Measurements from ENCODE around the gene FAM78B.

The FAM78B gene

GRCh38 chr1:166145499-166145898 is 21.3 kb downstream of the FAM78B start:
- TF ChIP-seq GATA2 (IDR thresholded peaks at IDR 0.05; ENCODE audit: low read depth, low read length), result no peak
- TF ChIP-seq GATA3 (IDR thresholded peaks at IDR 0.05; ENCODE audit: low read depth, low read length), result no peak

- TF ChIP-seq GATA2 (IDR thresholded peaks at IDR 0.05; ENCODE audit: low read depth, low read length) (no peak), GATA3 (IDR thresholded peaks at IDR 0.05; ENCODE audit: low read depth, low read length) (no peak)
Observed at GRCh38 chr1:166141969-166142368, 24.8 kb downstream of the FAM78B start.

- TF ChIP-seq GATA3 (IDR thresholded peaks at IDR 0.05; ENCODE audit: low read depth, low read length) (no peak), GATA2 (IDR thresholded peaks at IDR 0.05; ENCODE audit: low read depth, low read length) (no peak)
Observed at GRCh38 chr1:166140251-166140650, 26.6 kb downstream of the FAM78B start.

GRCh38 chr1:166139735-166140134 is 27.1 kb downstream of the FAM78B start:
- TF ChIP-seq GATA2 (IDR thresholded peaks at IDR 0.05; ENCODE audit: low read depth, low read length), result no peak

DNA sequence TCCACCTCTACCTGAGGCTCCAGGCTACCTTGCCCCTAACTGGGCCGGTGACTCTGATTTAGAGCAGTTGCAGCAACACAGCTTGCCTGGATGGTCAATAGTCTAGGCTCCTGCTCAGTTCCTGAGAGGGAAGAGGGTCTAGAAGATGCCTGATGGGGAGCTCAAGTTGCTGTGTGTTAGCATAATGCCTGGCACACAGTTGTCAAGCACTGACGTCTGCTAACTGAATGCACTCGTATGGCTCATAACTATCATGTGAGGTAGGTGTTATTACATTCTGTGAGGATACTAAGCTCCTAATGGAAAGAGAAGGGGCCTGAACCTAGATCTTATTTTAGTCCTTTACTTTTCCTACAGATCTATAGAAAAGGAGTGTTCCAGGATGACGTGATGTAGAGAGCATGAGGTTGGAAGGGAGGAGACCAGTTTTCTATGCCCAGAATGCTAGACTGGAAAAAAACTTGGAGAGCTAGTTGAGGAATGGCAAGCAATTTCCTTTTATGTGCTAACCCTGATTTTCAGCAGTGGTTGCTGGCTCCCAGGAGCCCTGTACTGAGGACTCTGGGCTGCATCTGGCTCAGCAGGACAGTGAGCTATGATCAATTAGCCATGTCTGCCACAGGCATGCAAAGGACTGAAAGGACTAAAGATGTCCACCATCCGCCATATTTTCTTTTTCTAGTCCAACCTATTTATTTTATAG is 30.0 kb downstream of the FAM78B start:
- TF ChIP-seq GATA3 (IDR thresholded peaks at IDR 0.05; ENCODE audit: low read depth, low read length), result no peak
- no peak for TF ChIP-seq GATA2 (IDR thresholded peaks at IDR 0.05; ENCODE audit: low read depth, low read length)

DNA sequence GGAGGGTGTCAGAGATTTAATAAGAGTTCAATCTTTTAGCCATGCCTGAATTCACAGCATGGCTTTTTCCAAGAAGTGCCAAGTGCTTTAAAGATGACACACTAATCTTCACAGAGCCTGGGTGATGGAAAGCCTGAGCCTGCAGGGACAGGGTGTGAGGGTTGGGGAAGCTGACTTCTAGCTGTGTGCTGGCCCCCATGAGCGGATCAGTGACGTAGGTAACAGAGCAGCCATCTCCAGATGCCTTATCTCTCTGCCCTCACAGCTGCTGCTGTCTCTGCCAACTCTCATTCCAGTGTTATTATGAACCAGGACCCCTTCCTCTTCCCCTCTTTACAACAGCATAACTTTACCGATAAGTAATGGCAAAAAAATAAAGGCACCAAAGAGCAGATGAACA is 30.6 kb downstream of the FAM78B start:
- TF ChIP-seq GATA3 (IDR thresholded peaks at IDR 0.05; ENCODE audit: low read depth, low read length) (peak; percentile 81), GATA2 (IDR thresholded peaks at IDR 0.05; ENCODE audit: low read depth, low read length) (peak; percentile 98)

GRCh38 chr1:166133857-166134256 is 32.9 kb downstream of the FAM78B start:
- TF ChIP-seq GATA2 (IDR thresholded peaks at IDR 0.05; ENCODE audit: low read depth, low read length), result no peak
- no peak for TF ChIP-seq GATA3 (IDR thresholded peaks at IDR 0.05; ENCODE audit: low read depth, low read length)

- TF ChIP-seq GATA2 (IDR thresholded peaks at IDR 0.05; ENCODE audit: low read depth, low read length), result no peak
- no peak for TF ChIP-seq GATA3 (IDR thresholded peaks at IDR 0.05; ENCODE audit: low read depth, low read length)
Observed at GRCh38 chr1:166133276-166133841, 33.4 kb downstream of the FAM78B start.

DNA sequence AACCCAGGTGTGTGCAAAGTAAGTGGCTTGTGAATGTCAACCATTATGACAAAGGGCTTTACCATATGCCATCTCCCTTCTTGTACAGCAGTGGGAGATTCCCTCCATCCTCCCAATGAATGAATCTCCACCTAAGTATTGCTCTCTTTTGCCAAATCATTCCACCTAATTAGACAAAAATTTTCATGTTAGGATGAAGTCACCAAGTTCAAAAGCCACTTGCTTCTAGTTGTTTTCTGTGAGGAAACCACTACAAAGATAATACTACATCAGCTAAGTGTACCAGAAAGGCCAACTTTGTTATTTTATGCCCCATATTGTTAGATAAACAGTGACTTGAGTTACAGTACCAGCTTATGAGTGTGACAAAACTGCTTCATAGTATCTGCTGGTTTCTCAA is 34.3 kb downstream of the FAM78B start:
- TF ChIP-seq GATA2 (IDR thresholded peaks at IDR 0.05; ENCODE audit: low read depth, low read length), result no peak
- TF ChIP-seq GATA3 (IDR thresholded peaks at IDR 0.05; ENCODE audit: low read depth, low read length), result no peak

GRCh38 chr1:166129006-166129405 is 37.8 kb downstream of the FAM78B start:
- TF ChIP-seq GATA2 (IDR thresholded peaks at IDR 0.05; ENCODE audit: low read depth, low read length), result no peak
- TF ChIP-seq GATA3 (IDR thresholded peaks at IDR 0.05; ENCODE audit: low read depth, low read length), result no peak

DNA sequence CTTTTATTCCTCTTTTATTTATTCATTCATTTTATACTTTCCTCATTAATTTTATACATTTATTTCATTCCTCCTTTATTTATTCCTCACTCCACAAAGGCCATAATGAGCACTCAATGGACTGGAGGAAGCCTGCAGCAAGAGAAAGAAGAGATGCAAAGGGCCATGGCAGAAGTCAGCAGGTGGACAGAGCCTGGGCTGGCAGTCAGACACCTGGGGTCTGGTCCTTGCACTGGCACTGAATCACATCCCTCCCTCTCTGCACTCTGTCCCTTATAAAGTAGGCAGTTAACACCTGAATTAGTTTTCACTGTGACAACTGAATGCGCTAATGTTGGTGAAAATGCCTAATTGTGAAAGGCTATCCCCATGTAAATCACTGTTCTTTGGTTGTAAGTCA is 38.6 kb downstream of the FAM78B start:
- TF ChIP-seq GATA3 (IDR thresholded peaks at IDR 0.05; ENCODE audit: low read depth, low read length) (no peak), GATA2 (IDR thresholded peaks at IDR 0.05; ENCODE audit: low read depth, low read length) (no peak)

DNA sequence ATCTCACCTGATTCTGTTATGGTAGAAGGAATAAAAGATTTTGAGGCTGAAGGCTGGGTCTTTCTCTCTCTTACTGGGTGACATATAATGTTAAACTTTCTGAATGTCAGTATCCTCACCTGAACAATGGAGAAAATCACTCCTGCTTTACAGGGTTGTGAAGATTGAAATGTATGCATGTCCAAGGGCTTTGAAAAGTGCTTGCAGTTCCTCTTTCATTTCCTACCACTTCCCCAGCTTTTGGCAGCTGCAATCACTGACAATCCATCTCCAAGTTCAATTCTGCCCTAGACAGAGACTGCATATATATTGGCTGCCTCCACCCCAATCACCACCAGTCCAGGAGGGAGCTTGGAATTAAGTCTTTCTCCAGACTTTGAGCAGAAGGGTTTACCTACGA is 39.8 kb downstream of the FAM78B start:
- TF ChIP-seq GATA3 (IDR thresholded peaks at IDR 0.05; ENCODE audit: low read depth, low read length), result no peak

GRCh38 chr1:166122873-166123466 is 43.8 kb downstream of the FAM78B start:
- TF ChIP-seq GATA2 (IDR thresholded peaks at IDR 0.05; ENCODE audit: low read depth, low read length), result no peak
- TF ChIP-seq GATA3 (IDR thresholded peaks at IDR 0.05; ENCODE audit: low read depth, low read length), result no peak

GRCh38 chr1:166121010-166121409 is 45.8 kb downstream of the FAM78B start:
- TF ChIP-seq GATA2 (IDR thresholded peaks at IDR 0.05; ENCODE audit: low read depth, low read length) (no peak), GATA3 (IDR thresholded peaks at IDR 0.05; ENCODE audit: low read depth, low read length) (no peak)

GRCh38 chr1:166120281-166120680 is 46.5 kb downstream of the FAM78B start:
- no peak for TF ChIP-seq GATA3 (IDR thresholded peaks at IDR 0.05; ENCODE audit: low read depth, low read length)
- no peak for TF ChIP-seq GATA2 (IDR thresholded peaks at IDR 0.05; ENCODE audit: low read depth, low read length)
